ENCODE measurements around the gene ABAT.

The ABAT gene

DNA sequence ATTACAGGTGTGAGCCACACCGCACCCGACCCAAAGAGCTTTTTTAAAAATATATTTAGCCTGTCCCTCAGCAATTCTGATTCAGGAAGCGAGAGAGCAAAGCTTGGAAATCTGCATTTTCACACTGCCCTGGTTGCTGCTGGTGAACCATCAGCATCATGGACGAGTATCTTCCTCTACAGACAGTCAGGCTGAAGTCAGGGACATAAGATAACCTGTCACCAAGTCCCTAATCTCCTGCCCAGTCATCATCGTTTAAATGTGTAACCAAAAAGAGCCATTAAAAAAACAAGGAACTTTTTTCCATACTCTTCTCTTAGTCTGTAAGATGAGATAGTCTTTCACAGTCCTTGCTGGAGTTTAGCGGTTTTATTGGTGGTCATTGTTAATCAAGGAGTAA is 129.9 kb downstream of the ABAT start:
- no peak for TF ChIP-seq CTCF (IDR thresholded peaks at IDR 0.05)

- TF ChIP-seq CTCF (IDR thresholded peaks at IDR 0.05) = no peak
Observed at GRCh38 chr16:8806272-8806983, 132.0 kb downstream of the ABAT start.

DNA sequence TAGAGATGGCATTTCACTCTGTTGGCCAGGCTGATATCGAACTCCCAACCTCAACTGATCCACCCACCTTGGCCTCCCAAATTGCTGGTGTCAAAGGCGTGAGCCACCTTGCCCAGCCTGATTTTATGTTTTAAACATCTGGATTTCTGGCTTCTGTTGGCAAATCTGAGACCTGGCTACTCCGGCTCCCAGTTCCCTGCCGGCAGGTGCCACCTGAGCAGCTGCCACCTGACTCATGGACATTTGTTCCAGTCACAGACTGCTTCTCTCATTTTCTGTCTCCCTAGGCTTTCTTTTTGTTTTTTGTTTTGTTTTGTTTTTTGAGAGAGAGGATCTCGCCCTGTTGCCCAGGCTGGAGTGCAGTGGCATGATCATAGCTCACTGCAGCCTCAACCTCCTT is 132.8 kb downstream of the ABAT start:
- no peak for TF ChIP-seq CTCF (IDR thresholded peaks at IDR 0.05)

DNA sequence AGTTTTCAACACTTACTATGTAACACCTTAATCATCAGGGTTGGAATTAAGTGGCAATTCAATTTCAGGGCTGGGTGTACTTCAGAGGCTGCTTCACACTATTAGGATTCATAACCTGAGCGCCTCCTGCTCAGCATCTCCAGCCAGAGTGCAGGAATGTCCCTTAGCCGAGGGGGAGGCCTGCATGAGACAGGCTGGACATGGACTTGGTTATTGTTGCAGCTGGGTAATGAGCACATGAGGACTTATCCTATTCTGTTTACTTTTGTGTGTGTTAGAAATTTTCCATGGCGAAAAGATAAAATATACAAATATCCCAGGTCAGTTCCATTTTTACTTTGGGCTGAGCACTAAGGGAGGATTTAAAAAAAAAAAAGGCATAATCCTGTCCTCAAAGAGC is 133.6 kb downstream of the ABAT start:
- no peak for TF ChIP-seq CTCF (IDR thresholded peaks at IDR 0.05)

DNA sequence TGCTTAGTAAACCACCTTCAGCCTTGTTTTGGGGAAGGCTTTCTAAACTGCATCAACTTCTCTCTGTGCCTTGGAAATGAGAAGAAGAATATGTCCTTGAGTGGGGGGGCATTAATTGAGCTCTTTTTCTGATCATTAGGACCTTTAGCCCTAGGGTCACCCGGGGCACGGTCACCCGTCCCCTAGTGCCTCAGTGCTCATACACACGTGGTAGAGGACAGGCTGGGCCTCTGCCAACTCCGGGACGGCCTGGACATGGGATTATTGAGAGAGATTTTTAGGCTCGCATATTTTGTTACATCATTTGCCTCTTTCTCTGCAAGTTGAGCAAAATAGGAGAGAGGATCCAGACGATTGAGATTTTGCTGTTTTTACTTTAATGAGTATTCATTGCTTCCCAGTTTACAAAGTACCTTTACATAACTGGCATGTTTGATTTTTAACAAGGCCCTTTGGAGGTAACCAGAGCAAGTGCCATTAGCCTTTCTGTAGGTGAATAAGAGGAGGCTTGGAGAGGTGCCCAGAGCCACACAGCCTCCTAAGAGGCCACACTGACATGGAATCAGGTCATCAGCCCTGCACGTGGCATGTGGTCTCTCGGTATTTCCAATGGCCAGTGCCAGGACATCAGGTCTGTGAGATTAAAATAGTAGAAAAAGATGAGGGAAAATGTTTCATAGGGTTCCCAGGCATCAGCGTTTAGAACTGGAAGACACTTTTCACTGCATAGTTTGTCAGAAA is 134.4 kb downstream of the ABAT start:
- TF ChIP-seq CTCF (IDR thresholded peaks at IDR 0.05) = no peak

DNA sequence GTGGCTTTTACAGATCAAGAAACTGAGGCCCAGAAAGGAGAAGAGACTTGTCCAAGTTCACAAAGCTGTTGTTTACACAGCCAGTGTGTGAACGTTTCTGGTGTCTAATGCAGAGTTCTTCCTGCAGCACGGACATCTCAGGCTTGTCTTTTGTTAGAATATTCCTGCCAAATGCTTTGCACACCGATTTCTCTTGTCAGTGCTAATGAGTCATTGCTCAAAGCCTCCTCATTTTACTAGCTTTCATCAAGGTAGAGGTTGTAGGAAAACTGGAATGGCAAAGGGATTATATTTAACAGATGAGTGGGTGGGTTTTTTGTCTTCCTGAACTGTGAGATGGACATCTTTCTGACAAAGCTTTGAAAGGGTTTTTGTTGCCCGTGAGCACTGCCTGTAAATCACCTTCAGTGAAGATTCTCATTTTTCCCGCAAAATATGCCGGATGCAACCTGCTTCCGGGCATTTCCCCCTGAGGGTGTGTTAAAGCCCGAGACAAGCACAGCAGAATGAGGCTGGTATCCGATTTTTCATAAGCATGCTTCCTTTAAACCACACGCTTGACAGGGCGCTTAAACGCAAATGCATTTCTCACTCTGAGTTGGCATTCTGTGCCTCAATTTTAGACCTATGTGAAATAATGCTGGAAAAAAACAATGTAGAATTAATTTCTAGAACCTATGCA is 137.9 kb downstream of the ABAT start:
- no peak for TF ChIP-seq CTCF (IDR thresholded peaks at IDR 0.05)

DNA sequence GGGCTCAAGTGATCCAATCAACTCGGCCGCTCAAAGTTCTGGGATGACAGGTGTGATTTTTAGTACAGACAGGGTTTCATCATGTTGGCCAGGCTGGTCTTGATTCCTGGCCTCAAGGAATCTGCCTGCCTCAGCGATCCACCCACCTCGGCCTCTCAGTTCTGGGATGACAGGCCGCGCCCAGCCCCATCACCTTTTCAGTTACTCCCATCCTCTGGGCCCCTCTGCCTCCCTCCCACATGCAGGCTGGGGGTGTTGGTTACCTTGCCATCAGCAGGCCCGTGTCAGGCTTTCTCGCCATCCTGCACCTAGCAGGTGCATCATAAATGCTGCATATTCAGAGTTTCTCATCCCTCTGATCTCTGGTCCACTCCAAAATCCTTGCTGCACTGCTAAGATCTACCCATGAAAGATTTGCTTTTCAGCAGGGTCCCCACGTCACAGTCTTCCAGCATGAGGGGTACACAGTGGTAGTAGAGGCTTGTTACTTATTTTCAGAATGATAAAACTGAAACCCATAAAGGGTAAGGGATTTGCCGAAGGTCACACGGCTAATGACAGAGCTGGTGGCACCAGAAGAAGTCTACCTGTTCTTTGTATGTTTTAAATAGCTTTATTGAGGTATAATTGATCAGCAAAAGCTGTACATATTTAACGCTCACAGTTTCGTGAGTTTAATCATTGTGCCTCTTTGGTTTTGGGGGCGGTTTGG is 139.8 kb downstream of the ABAT start:
- no peak for TF ChIP-seq CTCF (IDR thresholded peaks at IDR 0.05)
